ENCODE measurements around the gene INPP4A.

INPP4A gene

DNA sequence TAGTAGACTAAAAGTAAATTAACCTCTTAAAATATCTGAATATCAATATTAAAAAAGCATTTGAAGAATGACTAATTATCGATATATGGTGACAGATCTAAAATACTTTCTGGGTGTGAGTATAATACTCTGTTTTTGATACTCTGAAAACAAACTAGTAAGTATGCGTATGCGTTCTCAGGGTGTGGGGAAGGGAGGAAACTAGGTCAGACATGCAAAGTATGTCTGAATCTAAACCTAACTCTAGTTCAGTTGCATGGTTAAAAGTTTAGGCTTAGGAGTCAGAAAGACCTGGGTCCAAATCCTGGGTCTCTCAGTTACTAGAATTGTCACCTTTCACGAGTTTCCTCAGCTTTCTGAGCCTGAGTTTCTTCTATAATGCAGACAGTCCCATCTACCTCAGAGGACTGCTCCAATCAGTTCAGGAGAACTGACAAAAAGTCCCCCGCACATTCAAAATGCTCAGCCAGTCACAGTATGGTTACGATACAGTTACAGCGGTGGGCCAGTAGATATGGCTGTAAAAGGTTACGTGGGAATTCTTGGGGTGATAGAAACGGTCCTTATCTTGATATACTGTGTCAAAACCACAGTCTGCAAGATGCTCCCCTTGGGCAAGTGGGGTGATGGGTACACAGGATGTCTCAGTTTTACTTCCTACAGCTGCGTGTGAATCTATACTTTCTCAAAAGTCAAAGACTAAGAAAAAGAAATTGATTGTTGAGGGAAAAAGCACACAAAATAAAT lies 192.9 kb downstream of the INPP4A start:
- no peak for DNase-seq (ENCODE audit: low read depth in 2 of 2)

DNA sequence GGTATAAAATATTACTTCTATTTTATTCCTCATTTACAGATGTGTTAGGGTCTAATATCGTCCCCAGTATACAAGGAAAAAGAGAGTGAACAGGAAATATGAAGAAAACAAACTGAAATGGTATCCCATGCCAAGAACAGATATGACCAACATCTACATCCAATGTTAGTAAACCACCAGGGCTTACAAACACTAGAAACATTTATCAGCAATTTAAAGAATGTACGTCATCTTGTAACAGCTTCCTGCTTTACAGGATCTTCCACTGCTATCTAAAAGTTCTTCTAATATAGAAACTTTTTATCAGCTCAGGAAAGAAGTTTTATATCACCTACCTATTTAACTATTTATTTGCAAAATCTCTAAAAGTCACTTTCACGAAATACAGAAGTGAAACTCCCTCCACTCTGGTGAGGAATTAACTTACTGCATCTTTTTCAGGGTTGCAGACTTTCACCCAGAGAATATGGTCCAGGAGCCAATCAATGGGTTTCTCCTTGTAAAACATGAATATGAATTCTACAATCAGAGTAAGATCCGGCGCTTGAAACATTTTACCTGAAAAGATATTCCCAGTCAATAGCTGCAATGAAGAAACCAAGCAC lies 198.9 kb downstream of the INPP4A start:
- DNase-seq (ENCODE audit: low read depth in 2 of 2), result no peak

Measured in stimulated activated CD4-positive, alpha-beta T cell treated with anti-CD3 and anti-CD28 coated beads, Interleukin-1b, Interleukin-23, amount 100 ng/mL, for 1 hour (primary cell).